ENCODE data around the gene DRAM1. TPM values are rescaled to one million over a fixed set of nuclear protein-coding genes. Genes with fewer than 3 reads are reported as not detected.

DRAM1 gene
- total RNA-seq, 1 experiment from 2014 or later, result 6.5 TPM

- H2AFZ ChIP-seq (ENCODE audit: low read length), result peak within 1 kb of the TSS; percentile 95
- no peak within 1 kb of the TSS for H2BK20ac ChIP-seq (ENCODE audit: low read depth, low read length, poor library complexity, severe bottlenecking)
- H3K23me2 ChIP-seq (ENCODE audit: insufficient read length, low read depth, low read length, poor library complexity, severe bottlenecking), result no peaks in the 10 kb centered on the region
- no peaks in the 10 kb centered on the region for H3K79me1 ChIP-seq (ENCODE audit: insufficient read depth, low read depth, low read length, poor library complexity, severe bottlenecking)
- no peak within 1 kb of the TSS for H4K91ac ChIP-seq (ENCODE audit: insufficient read length, low read depth, low read length)
- Mint-ChIP-seq H3K27ac (peak within 1 kb of the TSS; percentile 24 to 79 (median 70); a peak in 3 of 7 replicates), H3K4me3 (peak within 1 kb of the TSS; percentile 93 to 98), H3K9me3 (no peaks in the 10 kb centered on the region), H3K36me3 (ENCODE audit: insufficient read depth in 1 of 3, low read depth in 3 of 3) (peaks cover 0 to 2% (median 0%) of the 10 kb centered on the region in 3 experiments; a peak in 1 of 7 replicates), H3K27me3 (ENCODE audit: low read depth) (no peaks in the 10 kb centered on the region), H3K4me1 (peaks cover 25 to 39% of the 10 kb centered on the region in 2 experiments)
- peaks cover 2% of the 10 kb centered on the region; the same call in 1 of the 2 replicates for H3K79me2 ChIP-seq (ENCODE audit: insufficient read depth, low read length)
- no peaks in the 10 kb centered on the region for H4K20me1 ChIP-seq (ENCODE audit: control insufficient read depth, insufficient read depth, insufficient read length)
- no peak within 1 kb of the TSS for H3K56ac ChIP-seq (ENCODE audit: insufficient read length, low read depth, low read length)
- peak within 1 kb of the TSS; percentile 23 for H3K18ac ChIP-seq (ENCODE audit: insufficient read length, low read depth, low read length)
- no peak within 1 kb of the TSS for H4K5ac ChIP-seq (ENCODE audit: insufficient read length, low read depth, low read length)
- H3T11ph ChIP-seq (ENCODE audit: low read length), result no peak within 1 kb of the TSS
- DNase-seq, result peak; percentile 95
- peak within 1 kb of the TSS; percentile 70 for H3K14ac ChIP-seq (ENCODE audit: insufficient read depth, low read length)
- no peak within 1 kb of the TSS for H2BK12ac ChIP-seq (ENCODE audit: insufficient read length, low read depth, low read length)
- H3K27ac ChIP-seq (ENCODE audit: insufficient read length, low read depth, low read length), result no peak within 1 kb of the TSS
- H3K27me3 ChIP-seq (ENCODE audit: insufficient read depth, low read length), result no peaks in the 10 kb centered on the region
- no peak within 1 kb of the TSS for H4K8ac ChIP-seq (replicated peaks; ENCODE audit: insufficient read length, low read depth, low read length)
- no peak within 1 kb of the TSS for H2BK120ac ChIP-seq (ENCODE audit: low read depth, low read length, poor library complexity, severe bottlenecking)
- H2AK5ac ChIP-seq (ENCODE audit: insufficient read length, low read length), result no peak within 1 kb of the TSS
- peak within 1 kb of the TSS; percentile 75 for H3K4me2 ChIP-seq (ENCODE audit: insufficient read depth, insufficient read length, low read length)
- no peak within 1 kb of the TSS for H2BK15ac ChIP-seq (ENCODE audit: low read depth, low read length)
- H3K23ac ChIP-seq (ENCODE audit: insufficient read length, low read depth, low read length), result no peak within 1 kb of the TSS
- TF ChIP-seq, protein P1, sequence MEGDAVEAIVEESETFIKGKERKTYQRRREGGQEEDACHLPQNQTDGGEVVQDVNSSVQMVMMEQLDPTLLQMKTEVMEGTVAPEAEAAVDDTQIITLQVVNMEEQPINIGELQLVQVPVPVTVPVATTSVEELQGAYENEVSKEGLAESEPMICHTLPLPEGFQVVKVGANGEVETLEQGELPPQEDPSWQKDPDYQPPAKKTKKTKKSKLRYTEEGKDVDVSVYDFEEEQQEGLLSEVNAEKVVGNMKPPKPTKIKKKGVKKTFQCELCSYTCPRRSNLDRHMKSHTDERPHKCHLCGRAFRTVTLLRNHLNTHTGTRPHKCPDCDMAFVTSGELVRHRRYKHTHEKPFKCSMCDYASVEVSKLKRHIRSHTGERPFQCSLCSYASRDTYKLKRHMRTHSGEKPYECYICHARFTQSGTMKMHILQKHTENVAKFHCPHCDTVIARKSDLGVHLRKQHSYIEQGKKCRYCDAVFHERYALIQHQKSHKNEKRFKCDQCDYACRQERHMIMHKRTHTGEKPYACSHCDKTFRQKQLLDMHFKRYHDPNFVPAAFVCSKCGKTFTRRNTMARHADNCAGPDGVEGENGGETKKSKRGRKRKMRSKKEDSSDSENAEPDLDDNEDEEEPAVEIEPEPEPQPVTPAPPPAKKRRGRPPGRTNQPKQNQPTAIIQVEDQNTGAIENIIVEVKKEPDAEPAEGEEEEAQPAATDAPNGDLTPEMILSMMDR (conservative IDR thresholded peaks at IDR 0.05), result peak; percentile 69
- H3K4ac ChIP-seq (ENCODE audit: low read depth, low read length), result no peak within 1 kb of the TSS
- no CpG with 5 or more reads among the region's 96 CpGs for WGBS (ENCODE audit: extremely low coverage, insufficient read length, low lambda C conversion rate)
- H3K9ac ChIP-seq (ENCODE audit: extremely low read depth, insufficient read length, low read length), result peak within 1 kb of the TSS; percentile 72
- 0 out of 2 replicates have a peak, but pooled peaks cover 2% of the 10 kb centered on the region for H3K4me1 ChIP-seq (ENCODE audit: insufficient read depth, low read length)
- H3K9me3 ChIP-seq (ENCODE audit: control insufficient read depth, low read depth, low read length), result no peaks in the 10 kb centered on the region
- no peak within 1 kb of the TSS for H2BK5ac ChIP-seq (ENCODE audit: insufficient read length, low read length)
Observed at GRCh38 chr12:101830367-101831325, 46.7 kb upstream of the DRAM1 start, which contains the start of gene GNPTAB. GNPTAB (minus strand) TSS chr12:101830959; CDS start chr12:101830675, 284 bp downstream.
